SK-N-DZ (cell line): ENCODE results near the gene EDAR.

Source experiments
- DNase-seq: peaks from one replicate; pipeline ENCODE4 v3.0.0-alpha.2; 2015; ENCODE audit warnings: low spot score

The EDAR gene

DNA sequence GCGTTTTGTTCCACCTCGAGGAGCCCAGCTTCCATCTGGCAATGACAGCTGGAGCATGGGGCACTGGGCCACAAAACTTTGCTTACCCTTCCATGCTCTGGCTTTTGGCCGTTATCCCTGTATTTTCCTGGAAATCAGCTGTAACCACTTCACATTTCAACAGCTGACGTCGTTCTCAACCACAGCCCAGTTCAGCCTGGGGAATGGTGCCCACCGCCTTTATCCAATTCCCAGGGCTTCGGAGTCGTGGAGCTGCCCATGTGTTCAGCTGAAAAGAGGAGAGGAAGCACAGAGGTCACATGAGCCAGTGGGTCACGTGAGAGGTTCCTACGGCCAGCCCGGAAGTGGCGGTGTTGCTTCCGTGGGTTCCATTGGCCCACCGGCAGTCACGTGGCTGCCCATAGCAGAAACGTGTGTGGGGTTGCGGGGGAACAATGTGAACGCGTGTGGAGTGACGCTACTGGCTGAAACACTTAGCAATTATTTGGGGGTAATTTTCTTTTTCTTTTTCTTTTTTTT lies 16.7 kb upstream of the EDAR start:
- no peak for DNase-seq

DNA sequence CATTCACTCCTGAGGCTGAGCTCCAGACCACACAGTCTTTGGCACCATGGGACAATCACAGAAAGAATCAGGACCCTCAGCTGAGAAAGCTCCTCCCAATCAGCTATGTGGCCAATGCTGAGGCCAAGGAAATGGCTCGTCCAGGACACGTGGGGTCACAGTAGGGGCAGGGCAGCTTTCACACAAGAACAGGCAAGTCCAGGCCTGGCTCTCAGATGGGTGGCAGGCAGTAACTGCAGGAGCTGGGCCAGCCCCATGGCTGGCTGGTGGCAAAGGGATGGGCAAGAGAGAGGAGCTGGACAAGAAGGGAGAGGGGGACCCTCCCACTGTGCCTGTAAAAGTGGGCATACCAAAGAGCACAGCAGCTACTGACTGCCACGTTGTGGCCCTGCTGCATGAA lies 12.2 kb upstream of the EDAR start:
- no peak for DNase-seq

DNA sequence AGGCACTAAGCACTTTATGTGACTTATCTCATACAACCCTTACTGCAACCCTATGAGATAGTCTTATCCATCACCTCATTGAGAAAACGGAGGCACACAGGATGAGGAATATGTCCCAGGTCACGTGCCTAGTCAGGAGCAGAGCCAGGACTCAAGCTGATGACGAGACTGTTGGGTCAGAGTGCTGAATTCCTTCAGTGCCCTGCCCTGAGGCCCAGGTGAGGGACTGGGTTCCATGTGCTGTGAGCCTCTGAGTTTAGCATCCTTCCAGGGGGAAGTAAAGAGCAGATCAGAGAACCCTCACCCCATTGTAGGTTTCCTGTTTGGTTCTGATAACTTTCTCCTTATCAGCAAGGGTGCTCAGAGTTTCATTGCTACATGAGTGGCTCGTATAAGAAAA lies 11.7 kb upstream of the EDAR start:
- DNase-seq = no peak

DNA sequence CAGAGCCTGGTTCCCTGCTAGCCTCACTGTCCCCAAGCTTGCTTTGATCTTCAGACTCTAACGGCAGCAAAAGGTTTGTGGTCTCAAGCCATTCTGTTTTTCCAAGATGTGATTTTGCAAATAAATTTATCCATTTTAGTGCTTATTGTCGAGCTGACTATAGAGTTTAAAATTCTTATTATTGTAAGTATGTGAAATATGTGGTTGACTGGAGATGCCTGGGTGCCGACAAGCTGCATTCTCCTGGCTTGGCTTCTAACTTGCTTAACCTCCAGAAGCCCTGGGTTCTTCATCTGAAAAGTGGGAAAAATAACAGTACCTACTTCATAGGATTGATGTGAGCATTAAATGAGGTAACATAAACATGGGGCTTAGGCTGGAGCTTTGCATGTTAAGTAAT lies 9.9 kb upstream of the EDAR start:
- no peak for DNase-seq

DNA sequence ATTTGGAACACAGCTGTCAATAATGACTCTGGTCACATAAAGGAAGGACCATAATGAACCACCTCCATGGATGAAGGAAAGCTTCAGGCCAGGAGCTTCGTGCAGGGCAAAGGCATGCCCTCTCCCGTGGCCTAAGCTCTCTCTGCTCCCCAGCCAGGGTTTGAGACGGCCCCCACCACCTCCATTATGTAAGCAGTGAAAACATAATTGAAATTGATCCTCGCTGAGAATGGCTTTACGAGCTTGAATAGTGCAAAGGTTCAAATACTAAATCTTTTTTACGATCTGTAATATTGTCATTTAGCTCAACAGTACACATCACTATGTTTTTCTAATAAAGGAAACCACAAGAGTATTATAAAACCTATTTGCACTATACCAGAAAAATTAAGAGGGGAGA lies 5.2 kb upstream of the EDAR start:
- no peak for DNase-seq

DNA sequence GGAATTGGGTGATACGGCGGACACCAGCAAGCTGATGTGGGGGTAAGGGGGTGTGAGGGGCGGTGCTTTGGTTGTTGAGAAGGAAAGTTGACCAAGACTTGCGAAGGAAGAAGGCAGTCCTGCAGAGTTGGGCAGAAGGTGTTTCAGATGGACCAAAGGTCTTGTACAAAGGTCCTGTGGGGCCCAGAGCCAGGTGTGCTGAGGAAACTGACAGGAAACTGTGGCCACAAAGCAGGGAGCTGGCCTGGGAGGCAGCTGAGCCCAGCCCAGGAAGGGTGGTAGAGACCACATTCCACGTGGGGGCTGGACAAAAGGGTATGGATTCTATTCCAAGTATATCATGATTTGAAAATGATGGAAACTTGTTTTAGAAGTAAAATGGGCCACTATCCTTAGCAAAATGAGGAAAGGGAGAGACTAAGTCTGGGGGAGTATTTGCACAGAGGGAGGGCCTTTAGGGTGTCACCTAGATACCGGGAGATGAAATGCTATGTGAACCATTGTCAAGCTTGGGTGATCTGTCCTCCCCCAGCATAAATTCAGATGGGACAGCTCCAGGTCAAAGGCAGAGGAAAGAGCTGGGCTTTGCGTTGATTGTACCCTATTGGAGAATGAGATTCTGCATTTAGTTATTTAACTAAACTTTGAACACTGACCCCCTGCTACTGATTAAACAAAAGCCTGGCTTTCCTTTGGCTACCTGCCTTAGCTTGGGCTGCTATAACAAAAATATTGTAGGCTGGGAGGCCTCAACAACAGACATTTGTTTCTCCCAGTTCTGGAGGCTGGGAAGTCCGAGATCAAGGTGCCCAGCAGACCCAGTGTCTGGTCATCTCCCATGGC lies 4.3 kb upstream of the EDAR start:
- DNase-seq = no peak

DNA sequence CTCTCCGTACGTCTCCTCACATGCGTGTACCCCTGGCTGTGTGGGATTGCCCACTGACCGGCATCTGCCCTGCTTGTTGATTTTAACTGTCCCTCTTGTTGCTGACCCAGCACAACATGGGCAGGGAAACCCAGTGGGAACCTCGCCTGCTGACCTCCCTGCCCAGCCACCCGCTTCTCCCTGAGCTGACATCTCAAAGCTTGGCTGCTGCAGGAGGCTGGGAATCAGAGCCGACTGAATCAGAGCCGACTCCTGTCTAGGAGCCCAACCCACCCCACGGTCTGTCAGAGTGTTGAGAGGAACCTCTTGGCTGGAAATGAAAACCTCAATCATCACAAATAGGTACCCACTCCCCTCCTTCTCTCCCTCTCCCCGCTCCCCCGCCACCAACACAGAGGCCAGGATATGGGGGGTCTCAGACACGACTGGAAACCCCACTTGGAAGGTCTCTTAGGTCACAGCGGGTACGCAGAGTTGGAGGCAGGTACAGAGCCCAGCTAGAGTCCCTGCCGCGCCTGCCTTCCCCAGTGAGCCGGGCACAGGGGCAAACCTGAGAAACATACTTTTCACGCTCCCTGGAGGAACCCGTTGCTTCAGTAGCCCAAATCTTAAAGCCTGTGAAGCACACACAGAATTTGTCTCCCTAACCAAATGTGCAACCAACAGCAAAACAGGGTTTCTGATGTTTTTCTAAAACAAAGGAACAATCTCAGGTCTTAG lies 784 bp downstream of the EDAR start:
- DNase-seq = no peak

DNA sequence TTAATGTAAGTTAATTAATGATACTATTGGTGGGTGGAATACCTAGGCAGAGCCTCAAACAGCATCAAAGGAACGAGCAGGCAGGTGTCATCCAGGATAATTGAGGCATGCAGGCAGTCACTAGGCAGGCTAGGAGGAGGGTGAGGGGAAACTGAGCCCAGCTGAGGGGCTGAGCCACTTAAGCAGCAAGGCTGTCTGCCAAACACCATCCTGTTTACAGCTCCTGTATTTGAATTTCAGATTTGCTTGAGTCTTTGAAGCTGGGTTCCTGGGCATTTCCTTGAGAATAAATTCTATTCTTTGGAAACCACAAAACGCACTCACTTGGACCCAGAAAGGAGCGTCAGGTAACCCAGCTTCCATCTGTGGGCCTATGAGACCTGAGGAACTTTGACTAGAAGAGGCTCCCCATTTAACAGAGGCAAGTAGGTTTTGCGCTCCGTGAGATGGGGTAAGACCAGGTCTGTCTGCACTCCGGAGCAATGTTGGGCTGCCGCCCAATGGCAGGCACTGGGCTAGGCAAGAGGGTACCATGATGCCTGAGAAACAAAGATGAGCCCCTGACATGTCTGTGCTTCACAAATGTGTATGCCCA lies 2.0 kb downstream of the EDAR start:
- no peak for DNase-seq

DNA sequence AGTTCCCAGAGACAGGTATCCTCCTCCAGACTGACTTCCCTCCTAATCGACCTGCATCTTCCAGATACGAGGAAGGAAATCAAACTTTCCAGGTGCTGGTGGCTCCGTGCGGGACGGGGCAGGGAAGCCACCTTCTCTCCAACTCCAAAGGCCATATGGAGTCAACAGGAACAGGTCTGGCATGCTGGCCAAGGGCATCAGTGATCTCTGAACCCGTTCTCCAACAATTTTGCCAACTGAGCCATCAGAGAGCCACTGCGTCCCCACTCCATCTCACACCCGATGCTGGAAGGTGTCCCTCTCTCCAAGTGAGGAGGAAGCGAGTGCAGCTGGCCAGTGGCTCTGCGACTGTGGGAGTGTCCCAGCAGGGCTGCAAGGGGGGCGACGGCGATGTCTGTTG lies 5.4 kb downstream of the EDAR start:
- DNase-seq = no peak

DNA sequence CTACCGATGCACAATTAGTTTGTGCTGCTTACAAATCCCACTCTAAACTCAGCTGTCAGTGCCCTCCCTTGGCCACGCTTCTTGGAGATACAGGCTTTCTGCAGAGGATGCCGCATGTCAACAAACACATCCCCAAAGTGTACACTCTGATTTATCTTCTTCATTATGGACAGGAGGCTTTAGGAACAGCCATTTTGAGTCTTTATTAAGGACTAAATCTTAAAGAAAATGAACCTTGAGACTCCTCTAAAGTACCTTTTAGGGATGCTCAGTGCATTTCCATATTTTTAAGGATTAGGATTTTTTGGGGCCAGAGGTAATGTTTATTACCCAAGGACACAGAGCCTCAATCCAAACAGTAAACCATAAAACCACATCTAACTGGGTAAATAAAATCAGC lies 6.0 kb downstream of the EDAR start:
- DNase-seq = no peak

DNA sequence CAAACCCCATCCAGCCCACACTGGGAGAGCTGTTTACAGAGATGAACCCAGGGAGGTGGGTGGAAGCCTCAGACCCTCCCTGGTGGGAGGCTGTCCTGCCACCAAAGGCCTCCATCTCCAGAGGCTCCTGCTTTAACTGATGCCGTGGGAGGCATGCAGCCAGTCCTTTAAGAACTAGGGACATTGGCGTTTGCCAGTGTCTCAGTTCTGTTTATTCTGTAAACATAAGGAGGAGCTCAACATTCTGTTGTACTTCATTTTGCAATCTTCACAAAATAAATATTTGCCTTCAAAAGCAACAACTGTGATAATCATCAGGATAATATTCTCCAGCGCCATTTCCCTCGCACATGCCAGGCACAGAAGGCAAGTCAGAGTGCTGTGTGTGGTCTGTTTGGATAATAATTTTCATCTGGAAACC lies 6.8 kb downstream of the EDAR start:
- no peak for DNase-seq

DNA sequence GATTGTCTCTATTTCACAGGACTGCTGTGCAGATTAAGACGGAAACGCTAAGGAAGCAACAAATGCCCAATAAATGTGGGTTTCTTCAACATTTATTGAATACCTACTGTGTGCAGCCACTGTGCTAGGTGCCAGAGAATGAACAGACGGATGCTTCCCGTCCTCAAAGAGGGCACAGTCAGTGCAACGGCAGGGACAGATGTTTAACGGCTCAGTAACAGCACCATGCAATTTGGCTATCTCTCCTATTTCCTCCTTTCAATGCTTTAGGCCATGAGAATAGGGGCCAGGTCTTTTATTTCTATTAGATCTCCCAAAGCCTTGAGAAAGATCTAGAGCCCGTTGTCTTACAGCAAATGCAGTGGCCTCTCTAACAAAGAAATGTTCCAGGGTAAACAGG lies 7.2 kb downstream of the EDAR start:
- DNase-seq = no peak

DNA sequence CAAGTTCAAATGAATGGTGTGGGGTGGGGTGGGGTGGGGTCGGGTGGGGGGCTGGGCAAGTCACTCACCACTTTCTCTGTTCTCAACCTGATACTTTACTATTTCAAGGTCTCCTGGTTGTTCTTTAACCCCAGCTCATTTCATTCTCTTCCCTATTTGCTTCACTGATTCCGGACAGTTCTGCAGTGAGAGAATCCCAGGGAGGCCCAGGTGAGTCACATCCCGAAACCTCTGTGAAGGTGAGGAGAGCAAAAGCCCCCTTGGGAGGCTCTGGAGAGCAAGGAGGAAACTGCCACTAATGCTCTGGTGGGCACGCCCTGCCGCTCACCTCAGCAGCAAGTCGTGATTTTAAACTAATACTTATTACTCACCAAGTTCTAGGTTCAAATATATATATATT lies 8.9 kb downstream of the EDAR start:
- DNase-seq = no peak

DNA sequence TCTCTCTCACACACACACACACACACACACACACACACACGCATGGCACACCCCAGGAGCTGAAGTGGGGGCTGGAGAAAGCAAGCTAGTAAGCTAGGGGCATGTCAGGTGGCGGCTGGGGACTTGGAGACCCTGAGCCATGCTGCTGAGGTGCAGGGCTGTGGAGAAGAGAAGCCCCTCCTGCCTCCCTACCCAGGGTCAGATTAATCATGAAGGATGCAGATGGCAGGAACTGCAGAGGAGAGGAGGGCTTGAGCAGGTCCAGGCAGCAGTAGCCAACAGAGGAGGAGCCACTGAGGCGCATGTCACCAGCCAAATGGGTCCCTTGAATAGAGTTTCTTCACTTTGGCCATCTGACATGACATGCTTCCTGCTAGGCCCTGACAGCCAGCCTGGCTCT lies 9.6 kb downstream of the EDAR start:
- no peak for DNase-seq

DNA sequence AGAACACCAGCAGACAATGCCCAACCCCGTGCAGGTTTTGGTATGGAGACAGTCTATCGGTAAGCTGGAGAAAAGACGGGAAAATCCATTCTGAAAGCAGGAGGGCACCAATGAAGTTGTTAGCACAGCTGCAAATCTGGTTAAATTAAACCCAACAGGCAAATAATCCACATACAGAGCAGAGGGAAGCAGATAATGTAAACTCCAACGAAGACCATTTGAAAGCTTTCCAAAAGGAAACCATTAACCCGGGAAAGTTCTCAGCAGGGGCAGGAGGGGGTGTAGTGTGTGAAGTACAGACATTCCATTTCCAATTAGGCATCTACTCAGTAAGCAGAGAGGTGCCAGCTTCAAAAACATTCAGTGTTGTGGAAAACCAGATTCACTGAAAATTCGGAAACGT lies 10.3 kb downstream of the EDAR start:
- DNase-seq = no peak

DNA sequence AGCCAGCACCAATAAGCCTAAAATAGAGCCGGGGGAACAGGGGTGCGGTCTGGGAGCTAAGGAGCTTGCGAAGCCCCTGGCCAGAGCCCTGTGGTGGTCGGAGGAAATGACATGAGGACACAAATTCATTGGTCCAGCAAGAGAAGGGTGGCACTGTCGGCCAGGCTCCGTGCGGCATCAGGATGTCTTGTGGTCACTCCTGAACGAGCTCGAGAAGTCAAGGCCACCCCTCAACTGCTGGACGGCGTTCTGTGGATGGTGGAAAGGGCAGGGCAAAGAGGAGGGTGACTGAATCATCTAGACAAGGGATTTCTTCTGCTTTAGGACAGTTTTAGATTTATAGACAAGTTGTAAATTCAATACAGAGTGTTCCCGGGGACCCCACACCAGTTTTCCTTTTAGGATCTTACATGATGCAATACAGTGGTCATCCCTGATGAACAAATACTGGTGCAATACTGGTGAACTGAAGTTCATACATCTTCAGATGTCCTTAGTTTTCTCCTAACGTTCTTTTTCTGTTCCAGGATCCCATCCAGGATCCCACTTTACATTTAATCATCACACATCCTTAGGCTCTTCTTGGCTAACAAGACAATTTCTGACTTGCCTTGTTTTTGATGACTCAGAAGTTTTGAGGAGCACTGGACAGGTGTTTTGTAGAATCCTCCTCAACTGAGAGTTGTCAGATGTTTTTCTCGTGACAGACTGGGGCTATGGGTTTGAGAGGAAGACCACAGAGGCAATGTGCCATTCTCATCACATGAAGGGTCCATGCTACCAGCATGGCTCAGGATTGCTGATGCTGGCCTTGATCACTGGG lies 13.2 kb downstream of the EDAR start:
- DNase-seq = no peak

DNA sequence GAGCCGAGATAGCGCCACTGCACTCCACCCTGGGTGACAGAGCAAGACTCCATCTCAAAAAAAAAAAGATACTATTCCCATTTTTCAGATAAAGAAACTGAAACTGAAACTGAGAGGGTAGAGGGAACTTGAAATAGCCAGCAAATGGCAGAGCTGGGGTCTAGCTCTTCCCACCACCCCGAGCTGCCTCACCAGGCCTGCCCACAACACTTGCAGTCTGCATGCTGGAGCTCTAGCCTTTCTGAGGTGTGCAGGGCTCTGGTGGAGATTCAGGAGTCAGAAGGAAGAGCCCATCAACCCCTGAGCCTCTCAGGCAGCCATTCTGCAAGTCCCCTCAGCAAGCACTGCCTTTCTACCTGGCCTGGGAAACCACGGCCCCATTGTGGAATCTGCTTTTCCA lies 14.3 kb downstream of the EDAR start:
- no peak for DNase-seq

DNA sequence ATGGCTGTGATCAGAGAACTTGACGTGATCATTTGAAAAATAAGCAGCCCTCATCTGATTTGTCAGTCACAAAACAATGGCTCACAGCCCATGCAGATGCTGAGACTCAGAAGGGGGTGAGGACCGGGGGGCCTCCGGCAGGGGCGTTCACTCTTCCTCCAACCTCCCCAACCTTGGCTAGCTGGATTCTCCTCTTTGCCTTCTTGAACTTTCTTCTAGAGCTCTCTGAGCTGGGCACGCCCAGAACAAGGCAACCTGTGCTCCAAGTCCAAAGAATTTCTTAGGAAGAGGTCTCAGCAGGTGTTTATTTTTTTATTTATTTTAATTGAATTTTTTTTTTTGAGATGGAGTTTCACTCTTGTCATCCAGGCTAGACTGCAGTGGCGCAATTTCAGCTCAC lies 16.4 kb downstream of the EDAR start:
- no peak for DNase-seq

DNA sequence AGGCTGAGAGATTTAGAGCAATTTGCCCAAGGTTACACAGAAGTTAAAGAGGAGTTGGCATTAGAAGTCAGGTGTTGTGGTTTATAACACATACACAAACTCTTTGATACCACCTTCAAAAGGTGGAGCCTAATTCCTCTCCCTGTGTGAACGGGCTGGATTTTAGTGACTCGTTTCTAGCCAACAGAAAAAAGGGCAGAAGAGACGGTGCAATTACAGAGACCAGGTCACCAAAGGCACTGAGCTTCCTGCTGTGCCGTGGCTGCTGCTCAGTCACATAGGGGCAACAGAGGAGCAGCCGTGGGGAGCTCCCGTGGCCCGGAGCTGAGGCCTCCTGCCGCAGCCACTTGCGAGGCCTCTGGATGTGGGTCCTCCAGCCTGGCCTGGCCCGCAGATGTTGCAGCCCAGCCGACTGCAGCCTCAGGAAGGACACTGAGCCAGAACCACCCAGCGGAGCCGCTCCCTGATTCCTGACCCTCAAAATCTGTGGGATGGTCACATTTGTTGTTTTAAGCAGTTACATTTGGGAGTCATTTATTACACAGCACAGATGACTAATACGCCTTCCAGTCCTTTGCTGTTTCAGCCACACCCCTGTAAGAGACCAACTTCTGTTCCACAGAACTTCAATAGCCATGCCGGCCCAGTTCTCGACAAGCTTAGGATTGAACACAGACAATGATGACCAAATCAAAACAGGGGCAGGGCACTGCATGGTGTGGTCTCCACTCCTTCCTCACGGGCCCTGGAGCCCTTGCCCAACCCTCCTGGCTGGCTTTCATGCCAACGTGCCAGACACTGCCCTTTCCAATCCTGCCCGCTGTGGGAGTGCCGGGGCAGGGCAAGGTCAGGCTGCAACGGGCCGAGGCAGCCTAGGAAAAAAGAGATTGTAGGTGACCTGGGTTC lies 17.1 kb downstream of the EDAR start:
- DNase-seq = no peak

DNA sequence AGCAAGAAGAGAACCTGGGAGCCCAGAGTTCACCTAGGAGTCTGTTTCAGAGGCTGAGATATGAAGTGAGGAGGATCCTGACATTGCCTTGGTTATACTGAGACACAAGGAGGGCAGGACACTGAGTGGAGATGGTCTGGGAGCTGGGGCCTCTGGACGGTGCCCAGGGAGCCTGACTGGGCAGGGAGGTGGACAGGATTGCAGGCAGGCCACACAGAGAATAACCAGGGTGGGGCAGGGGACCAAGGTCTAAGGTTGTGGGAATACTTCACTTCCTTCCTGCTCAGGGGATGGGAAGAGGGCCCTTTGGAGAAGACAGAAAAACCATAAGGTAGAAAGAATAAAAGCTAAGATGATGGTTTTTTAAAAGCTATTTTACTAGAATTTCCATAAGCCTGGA lies 18.7 kb downstream of the EDAR start:
- no peak for DNase-seq

DNA sequence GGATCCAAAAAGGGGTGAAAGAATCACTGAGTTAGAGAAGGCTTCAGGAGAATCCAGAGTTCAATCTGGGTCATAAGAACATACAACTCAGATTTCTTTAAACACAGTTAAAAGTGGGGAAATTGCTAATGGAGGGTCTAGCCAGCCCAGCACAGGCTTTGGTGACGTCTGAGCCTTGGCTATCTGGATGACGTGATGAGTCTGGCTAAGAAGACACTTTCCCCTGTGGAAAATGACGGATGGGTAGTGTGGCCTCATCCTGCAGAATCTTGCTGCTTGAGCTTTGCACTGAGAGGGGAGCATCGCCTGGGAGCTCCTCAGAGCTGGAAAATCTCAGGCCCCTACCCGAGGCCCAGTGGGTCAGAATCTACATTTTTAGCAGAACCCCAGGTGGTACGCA lies 19.2 kb downstream of the EDAR start:
- no peak for DNase-seq
